Ovary (tissue), 3 donors: ENCODE results near the gene PRDM12.

Source experiments
- CTCF ChIP-seq, 3 donors: fragments of 450-650 bp in 2 of 3; fragments of 200-600 bp in 1 of 3; IDR thresholded peaks; one replicate each; pipeline versions ENCODE4 v1.5.1 to v1.8.0; 2016 to 2022; ENCODE audit warnings: antibody characterized with exemption in 3 of 3, mild to moderate bottlenecking in 1 of 3
- EP300 ChIP-seq: sonication (generic); formaldehyde crosslinking; IDR thresholded peaks from one replicate; pipeline ENCODE4 v1.6.1; 2017; ENCODE audit warnings: antibody characterized with exemption
- POLR2A ChIP-seq: fragments of 450-650 bp; IDR thresholded peaks from one replicate; pipeline ENCODE4 v1.6.1; 2017; ENCODE audit warnings: antibody characterized with exemption, mild to moderate bottlenecking, moderate library complexity
- donor health status: DM: no; HTN: no; CAD: no.

GRCh38 chr9:130660326-130660682 is 4.1 kb upstream of the PRDM12 start:
- TF ChIP-seq CTCF (IDR thresholded peaks at IDR 0.05) (no peak), EP300 (no peak), POLR2A (no peak)
